GM12878 (cell line): Measurements from ENCODE around the gene SLC2A1. TPM values are rescaled to one million over a fixed set of nuclear protein-coding genes. Genes with fewer than 3 reads are reported as not detected.

Experiments
- ATAC-seq: fragments of 200-7000 bp; cut with Tn5 transposase; 3 replicates; pipeline ENCODE4 v1.9.1; 2020; ENCODE audit warnings: mild to moderate bottlenecking, moderate library complexity
- BruUV-seq: library from RNA; stranded (reverse); fragments of 400-500 nt; replicated peaks from 2 replicates; lab custom pipeline; 2021; lab: Mats Ljungman, UMichigan
- CTCF ChIA-PET: fragments of 300-600 bp; sonication (Branson Sonifier 250); formaldehyde crosslinking; extraction: SDS; loops from one replicate; lab custom pipeline; 2021; ENCODE audit warnings: inconsistent platforms; lab: Yijun Ruan, JAX
- POLR2A ChIA-PET: fragments of 350-600 bp; formaldehyde crosslinking; extraction: SDS; loops from one replicate; lab custom pipeline; 2021; ENCODE audit warnings: inconsistent platforms; lab: Charles Lee
- RAD21 ChIA-PET: fragments of 300-600 bp; sonication (Branson Sonifier 250); formaldehyde crosslinking; loops from one replicate; lab custom pipeline; 2023; ENCODE audit warnings: antibody characterized with exemption; ENCODE audit not compliant: unreplicated experiment; lab: Charles Lee
- SMC1A ChIA-PET: fragments of 300-600 bp; sonication (Branson Sonifier 250); formaldehyde crosslinking; loops from one replicate; lab custom pipeline; 2023; ENCODE audit not compliant: unreplicated experiment, uncharacterized antibody; lab: Charles Lee
- DNase-seq: peaks from one replicate; pipeline ENCODE4 v3.0.0-alpha.2; 2011; ENCODE audit warnings: low read depth, low spot score
- FAIRE-seq: peaks from 3 replicates; lab custom pipeline; 2011; peaks lifted over from hg19 to GRCh38; lab: Jason Lieb, UNC
- H2AFZ ChIP-seq: 2 replicates; pipeline ENCODE4 v1.6.0; 2011; ENCODE audit warnings: low read depth, low read length, control low read depth; ENCODE audit not compliant: control insufficient read depth
- H3K27ac ChIP-seq: 2 replicates; pipeline ENCODE4 v1.5.1; 2011; ENCODE audit warnings: control low read depth; ENCODE audit not compliant: control insufficient read depth, insufficient read depth
- H3K27me3 ChIP-seq, 2 experiments: replicated peaks in 1 of 2; 2 replicates each; pipeline versions ENCODE4 v1.6.0 to v1.6.1; 2011; ENCODE audit warnings: low read length in 1 of 2; ENCODE audit not compliant: control insufficient read depth in 2 of 2, insufficient read depth in 2 of 2
- H3K36me3 ChIP-seq, 2 experiments: 2 replicates each; pipeline ENCODE4 v1.5.1; 2011; ENCODE audit warnings: low read length in 1 of 2; ENCODE audit not compliant: control insufficient read depth in 2 of 2, insufficient read depth in 2 of 2
- H3K4me1 ChIP-seq: 2 replicates; pipeline ENCODE4 v1.6.1; 2011; ENCODE audit warnings: mild to moderate bottlenecking, low read length, moderate library complexity, mixed read lengths; ENCODE audit not compliant: control insufficient read depth, insufficient read depth
- H3K4me2 ChIP-seq: 2 replicates; pipeline ENCODE4 v1.6.0; 2011; ENCODE audit warnings: control low read depth; ENCODE audit not compliant: control insufficient read depth, insufficient read depth
- H3K4me3 ChIP-seq: fragments of 200-600 bp; sonication (generic); 2 replicates; pipeline ENCODE4 v1.5.1; 2016
- H3K79me2 ChIP-seq: 2 replicates; pipeline ENCODE4 v1.6.0; 2011; ENCODE audit warnings: low read length; ENCODE audit not compliant: control insufficient read depth, insufficient read depth
- H3K9ac ChIP-seq: 2 replicates; pipeline ENCODE4 v1.8.0; 2011; ENCODE audit warnings: low read length, control low read depth, mixed read lengths; ENCODE audit not compliant: control insufficient read depth, insufficient read depth
- H3K9me3 ChIP-seq: replicated peaks from 3 replicates; pipeline ENCODE4 v1.5.1; 2011; ENCODE audit warnings: mild to moderate bottlenecking, low read length; ENCODE audit not compliant: control insufficient read depth, insufficient read depth
- H4K20me1 ChIP-seq: 2 replicates; pipeline ENCODE4 v1.6.0; 2011; ENCODE audit not compliant: control insufficient read depth, insufficient read depth
- BCL3 ChIP-seq: IDR thresholded peaks from 2 replicates; pipeline ENCODE4 v1.6.1; 2011; ENCODE audit warnings: borderline replicate concordance, low read depth, mild to moderate bottlenecking, moderate library complexity, low read length; ENCODE audit not compliant: insufficient read depth, poor library complexity, severe bottlenecking
- BCLAF1 ChIP-seq: fragments of 450-650 bp; IDR thresholded peaks from 2 replicates; pipeline ENCODE4 v1.6.1; 2017; ENCODE audit warnings: antibody characterized with exemption, mild to moderate bottlenecking, moderate library complexity
- E4F1 ChIP-seq: fragments of 450-650 bp; IDR thresholded peaks from 2 replicates; pipeline ENCODE4 v1.6.1; 2018; ENCODE audit warnings: borderline replicate concordance, mild to moderate bottlenecking; ENCODE audit not compliant: partially characterized antibody
- ELK1 ChIP-seq: IDR thresholded peaks from 2 replicates; pipeline ENCODE4 v1.6.1; 2012; ENCODE audit warnings: low read depth, low read length, improper control_type of control experiment
- GATAD2B ChIP-seq: fragments of 450-650 bp; conservative IDR thresholded peaks from 2 replicates; pipeline ENCODE4 v1.6.1; 2017; ENCODE audit warnings: low read depth, mild to moderate bottlenecking, moderate library complexity
- MLLT1 ChIP-seq: fragments of 450-650 bp; IDR thresholded peaks from 2 replicates; pipeline ENCODE4 v1.6.1; 2016; ENCODE audit warnings: mild to moderate bottlenecking
- POLR2A ChIP-seq: IDR thresholded peaks from 2 replicates; pipeline ENCODE4 v1.6.1; 2011; ENCODE audit warnings: low read depth, mild to moderate bottlenecking, low read length
- POLR2AphosphoS2 ChIP-seq: IDR thresholded peaks from 2 replicates; pipeline ENCODE4 v1.6.1; 2011; ENCODE audit warnings: low read depth, mild to moderate bottlenecking, low read length, improper control_type of control experiment, moderate library complexity
- SIX5 ChIP-seq: IDR thresholded peaks from 2 replicates; pipeline ENCODE4 v1.6.1; 2011; ENCODE audit warnings: mild to moderate bottlenecking, low read depth, low read length, moderate library complexity; ENCODE audit not compliant: severe bottlenecking
- SP1 ChIP-seq: IDR thresholded peaks from one replicate; pipeline ENCODE4 v1.6.1; 2011; ENCODE audit warnings: low read depth, low read length
- STAT1 ChIP-seq: fragments of 450-650 bp; conservative IDR thresholded peaks from 2 replicates; pipeline ENCODE4 v1.6.1; 2014; ENCODE audit warnings: antibody characterized with exemption, mild to moderate bottlenecking
- SUZ12 ChIP-seq: fragments of 200-600 bp; sonication (generic); IDR thresholded peaks from one replicate; pipeline ENCODE4 v1.6.1; 2018; ENCODE audit warnings: antibody characterized with exemption, mild to moderate bottlenecking; ENCODE audit not compliant: unreplicated experiment
- WGBS: methylation state at CpG from one replicate; pipeline ENCODE4 v1.1.6; 2016; ENCODE audit warnings: low lambda C conversion rate; ENCODE audit not compliant: insufficient replicate concordance, insufficient coverage; ENCODE audit errors: missing lambda C conversion rate; 5-methylcytosine and 5-hydroxymethylcytosine counted together
- in situ Hi-C: fragments of 300-500 bp; cut with MboI; formaldehyde crosslinking; loops from 9 replicates; pipeline ENCODE4 v1.14.3; 2018; ENCODE audit warnings: mixed read lengths
- intact Hi-C: fragments of 100-400 bp; cut with micrococcal nuclease; formaldehyde crosslinking; loops from one replicate; pipeline ENCODE4 v1.14.2; 2022; ENCODE audit not compliant: unreplicated experiment
- polyA plus RNA-seq, 11 experiments: library from polyadenylated mRNA; depleted of rRNA in 4 of 11; unstranded in 6 of 11; stranded (reverse) in 5 of 11; fragments of >200 nt; fragmentation: Nextera tagmentation in 4 of 11; fragmentation: Illumina TruSeq in 1 of 11; extraction: Ambion mirVana in 4 of 11; extraction: Trizol in 1 of 11; gene quantifications; 1 replicate in 1 of 11; 2 replicates in 10 of 11; pipeline versions ENCODE4 v1.2.1 to v1.2.3, GENCODE V29; 2011 to 2016; ENCODE audit warnings: inconsistent platforms in 2 of 11, missing spikeins in 2 of 11, low read depth in 1 of 11
- total RNA-seq, 4 experiments: library from RNA; depleted of rRNA in 3 of 4; stranded (reverse); fragments of >200 nt in 3 of 4; fragmentation: Illumina TruSeq in 1 of 4; extraction: Trizol in 1 of 4; gene quantifications; 2 replicates each; pipeline versions ENCODE4 v1.2.1 to v1.2.3, GENCODE V29; 2013 to 2021

SLC2A1 gene
- total and polyA plus RNA-seq, 10 of the 15 experiments (the other 5 are each of a cell fraction or from before 2014, with no cell fraction given): 5.7 to 66.0 (median 44.2) TPM

GRCh38 chr1:42930178-42931107, 28.2 kb downstream of the SLC2A1 start:
- in situ Hi-C loops: no loop called here
- H3K4me1 ChIP-seq: peaks cover 56% of the 10 kb centered on the region
- peak overlapping the region; percentile 95 for H3K27ac ChIP-seq
- intact Hi-C loops: loop anchor here (1.0 to 5.0 kb wide), 2 partner anchors 28 to 248 kb away; partner anchors contain the start of genes SLC2A1 and YBX1
- 0 out of 2 replicates have a peak overlapping the region, but pooled peaks have one; percentile 17 for H3K4me3 ChIP-seq
- H2AFZ ChIP-seq: no peak overlapping the region
- H3K4me2 ChIP-seq: peak overlapping the region; percentile 91
- ChIA-PET SMC1A (no interaction called here), POLR2A (no interaction called here), RAD21 (no interaction called here), CTCF (interaction anchor here (2.4 kb wide), 1 partner anchor 143 kb away, joined by 24 read pairs; no protein-coding TSS in a partner anchor)
- DNase-seq (no peak), FAIRE-seq (no peak), ATAC-seq (no peak)
- no peaks in the 10 kb centered on the region for H3K9me3 ChIP-seq
- H3K36me3 ChIP-seq: peaks cover 62 to 73% of the 10 kb centered on the region in 2 experiments
- H3K79me2 ChIP-seq: peaks cover 58% of the 10 kb centered on the region
- no peaks in the 10 kb centered on the region for H3K27me3 ChIP-seq
- no TSS peak for BruUV-seq
- peak overlapping the region; percentile 67; the same call in 1 of the 2 replicates for H3K9ac ChIP-seq
- 95% methylated on average over 25 of the region's 25 CpGs for WGBS
- H4K20me1 ChIP-seq: no peaks in the 10 kb centered on the region
- TF ChIP-seq ELK1 (no peak), SUZ12 (no peak), SIX5 (no peak), BCLAF1 (no peak), GATAD2B (no peak), POLR2AphosphoS2 (no peak), SP1 (no peak), STAT1 (no peak), MLLT1 (no peak), BCL3 (no peak), E4F1 (no peak), POLR2A (no peak; the same call in 1 of the 2 replicates)
